GM21717 (cell line): ENCODE measurements around the gene RIPOR3.

ENCODE experiments used
- ATAC-seq: cut with Tn5 transposase; IDR thresholded peaks from one replicate; pipeline ENCODE4 v1.9.1; 2021; ENCODE audit warnings: mild to moderate bottlenecking, moderate library complexity; ENCODE audit not compliant: unreplicated experiment

The RIPOR3 gene

GRCh38 chr20:50594231-50594590 is 97.1 kb downstream of the RIPOR3 start:
- ATAC-seq, result no peak

DNA sequence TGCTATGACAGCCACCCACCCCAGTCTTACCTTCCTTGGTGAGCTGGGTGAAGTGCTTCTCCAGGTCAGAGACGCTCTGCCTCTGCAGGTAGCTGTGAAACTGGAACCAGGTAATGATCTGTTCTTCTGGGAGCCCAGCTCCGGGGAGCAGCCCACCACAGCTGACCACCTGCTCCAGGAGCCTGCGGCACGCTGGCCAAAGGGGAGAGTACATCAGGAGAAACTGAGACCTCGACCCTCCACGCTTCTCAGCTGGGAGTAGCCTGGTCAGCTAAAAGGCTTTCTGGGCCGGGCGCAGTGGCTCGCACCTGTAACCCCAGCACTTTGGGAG is 98.4 kb downstream of the RIPOR3 start:
- no peak for ATAC-seq

- no peak for ATAC-seq
Observed at GRCh38 chr20:50592282-50593004, 98.9 kb downstream of the RIPOR3 start.

GRCh38 chr20:50591233-50591852 is 100.0 kb downstream of the RIPOR3 start:
- no peak for ATAC-seq

DNA sequence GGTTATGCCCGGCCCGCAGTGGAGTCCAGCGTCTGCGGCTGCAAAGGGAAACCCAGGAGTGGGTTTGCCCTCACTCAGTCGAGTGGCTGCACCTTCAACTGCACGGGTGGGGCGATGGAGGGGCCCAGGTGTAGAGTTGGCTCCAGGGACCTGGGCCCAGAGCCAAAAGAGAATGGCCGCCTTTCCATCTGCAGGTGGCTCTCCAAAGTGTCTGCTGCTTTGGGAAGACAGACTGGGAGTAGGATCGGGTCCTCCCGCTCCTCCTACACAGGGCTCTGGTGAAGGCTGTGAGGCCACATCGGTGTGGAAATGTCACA is 101.0 kb downstream of the RIPOR3 start:
- no peak for ATAC-seq

GRCh38 chr20:50589548-50590347 is 101.6 kb downstream of the RIPOR3 start:
- ATAC-seq, result no peak

GRCh38 chr20:50588034-50588736 is 103.2 kb downstream of the RIPOR3 start:
- ATAC-seq, result no peak

GRCh38 chr20:50587291-50587961 is 103.9 kb downstream of the RIPOR3 start:
- ATAC-seq, result no peak

GRCh38 chr20:50586531-50587232 is 104.7 kb downstream of the RIPOR3 start:
- no peak for ATAC-seq

DNA sequence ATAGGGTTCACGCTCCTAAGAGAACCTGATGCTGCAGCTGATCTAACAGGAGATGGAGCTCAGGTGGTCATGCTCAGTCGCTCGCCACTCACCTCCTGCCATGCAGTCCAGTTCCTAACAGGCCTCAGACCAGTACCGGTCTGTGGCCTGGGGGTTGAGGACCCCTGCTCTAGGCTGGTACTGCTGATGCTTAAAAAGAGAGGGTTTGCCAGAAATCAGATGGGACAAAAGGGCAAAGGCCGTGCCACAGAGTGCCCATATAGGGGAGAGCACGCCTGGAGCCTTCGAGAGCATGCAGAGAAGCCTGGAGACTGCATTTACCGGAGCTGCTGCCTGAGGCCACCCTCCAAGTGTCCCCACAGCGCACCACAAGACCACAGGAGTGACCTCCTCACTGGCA is 105.7 kb downstream of the RIPOR3 start:
- ATAC-seq, result no peak

DNA sequence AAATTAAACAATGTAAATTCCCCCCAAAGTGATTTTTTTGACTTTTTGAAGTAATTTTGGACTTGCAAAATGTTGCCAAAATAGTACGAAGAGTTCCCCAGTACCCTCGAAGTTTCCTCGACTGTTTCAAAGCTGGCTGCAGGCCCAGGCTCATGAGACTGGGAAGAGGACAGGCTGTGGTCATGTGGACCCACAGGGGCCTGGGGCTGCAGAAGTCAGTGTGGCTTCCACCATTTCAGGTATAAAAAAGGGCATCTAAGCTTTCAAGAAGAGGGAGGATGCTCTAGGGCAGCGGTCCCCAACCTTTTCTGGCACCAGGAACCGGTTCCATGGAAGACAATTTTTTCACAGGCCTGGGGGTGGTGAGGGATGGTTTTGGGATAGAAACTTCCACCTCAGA is 106.1 kb downstream of the RIPOR3 start:
- ATAC-seq, result no peak

DNA sequence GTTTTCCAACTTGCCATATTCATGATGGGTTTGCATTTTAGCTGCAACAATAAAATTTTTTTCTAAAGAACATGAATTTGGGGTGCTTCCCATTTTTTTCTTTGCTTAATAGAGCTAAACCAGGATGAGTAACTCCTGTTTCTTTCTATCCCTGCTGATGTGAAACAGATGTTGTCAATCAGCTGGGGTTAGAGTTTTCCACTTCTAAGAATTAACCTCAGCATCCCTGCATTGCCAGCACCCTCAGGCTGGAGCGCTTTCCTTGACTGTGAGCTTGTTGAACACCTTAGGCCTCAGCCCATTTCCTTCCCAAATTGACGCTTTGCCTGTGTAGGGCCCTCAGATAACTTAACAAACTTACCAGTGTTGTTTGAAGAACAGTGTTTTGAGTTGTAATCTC is 106.7 kb downstream of the RIPOR3 start:
- ATAC-seq, result no peak

DNA sequence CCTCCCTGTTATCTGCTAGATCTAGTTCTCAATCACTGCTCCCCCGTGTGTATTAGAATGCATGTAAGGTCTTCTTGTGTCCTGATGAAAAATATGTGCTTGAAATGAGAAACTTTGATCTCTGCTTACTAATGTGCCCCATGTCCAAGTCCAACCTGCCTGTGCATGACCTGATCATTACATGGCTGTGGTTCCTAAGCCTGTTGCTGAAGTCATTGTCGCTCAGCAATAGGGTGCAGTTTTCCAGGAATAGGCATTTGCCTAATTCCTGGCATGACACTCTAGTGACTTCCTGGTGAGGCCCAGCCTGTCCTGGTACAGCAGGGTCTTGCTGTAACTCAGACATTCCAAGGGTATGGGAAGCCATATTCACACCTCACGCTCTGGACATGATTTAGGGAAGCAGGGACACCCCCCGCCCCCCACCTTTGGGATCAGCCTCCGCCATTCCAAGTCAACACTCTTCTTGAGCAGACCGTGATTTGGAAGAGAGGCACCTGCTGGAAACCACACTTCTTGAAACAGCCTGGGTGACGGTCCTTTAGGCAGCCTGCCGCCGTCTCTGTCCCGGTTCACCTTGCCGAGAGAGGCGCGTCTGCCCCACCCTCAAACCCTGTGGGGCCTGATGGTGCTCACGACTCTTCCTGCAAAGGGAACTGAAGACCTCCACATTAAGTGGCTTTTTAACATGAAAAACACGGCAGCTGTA is 107.7 kb downstream of the RIPOR3 start:
- no peak for ATAC-seq

DNA sequence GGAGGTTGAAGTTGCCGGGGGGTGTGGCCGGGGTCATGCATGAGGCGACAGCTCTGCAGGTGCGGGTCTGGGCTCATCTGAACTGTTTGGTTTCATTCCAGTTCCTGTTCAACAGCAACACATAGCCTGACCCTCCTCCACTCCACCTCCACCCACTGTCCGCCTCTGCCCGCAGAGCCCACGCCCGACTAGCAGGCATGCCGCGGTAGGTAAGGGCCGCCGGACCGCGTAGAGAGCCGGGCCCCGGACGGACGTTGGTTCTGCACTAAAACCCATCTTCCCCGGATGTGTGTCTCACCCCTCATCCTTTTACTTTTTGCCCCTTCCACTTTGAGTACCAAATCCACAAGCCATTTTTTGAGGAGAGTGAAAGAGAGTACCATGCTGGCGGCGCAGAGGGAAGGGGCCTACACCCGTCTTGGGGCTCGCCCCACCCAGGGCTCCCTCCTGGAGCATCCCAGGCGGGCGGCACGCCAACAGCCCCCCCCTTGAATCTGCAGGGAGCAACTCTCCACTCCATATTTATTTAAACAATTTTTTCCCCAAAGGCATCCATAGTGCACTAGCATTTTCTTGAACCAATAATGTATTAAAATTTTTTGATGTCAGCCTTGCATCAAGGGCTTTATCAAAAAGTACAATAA is 108.6 kb downstream of the RIPOR3 start:
- ATAC-seq, result no peak

GRCh38 chr20:50582092-50582491 is 109.2 kb downstream of the RIPOR3 start:
- no peak for ATAC-seq

- ATAC-seq, result no peak
Observed at GRCh38 chr20:50580842-50581544, 110.3 kb downstream of the RIPOR3 start.

DNA sequence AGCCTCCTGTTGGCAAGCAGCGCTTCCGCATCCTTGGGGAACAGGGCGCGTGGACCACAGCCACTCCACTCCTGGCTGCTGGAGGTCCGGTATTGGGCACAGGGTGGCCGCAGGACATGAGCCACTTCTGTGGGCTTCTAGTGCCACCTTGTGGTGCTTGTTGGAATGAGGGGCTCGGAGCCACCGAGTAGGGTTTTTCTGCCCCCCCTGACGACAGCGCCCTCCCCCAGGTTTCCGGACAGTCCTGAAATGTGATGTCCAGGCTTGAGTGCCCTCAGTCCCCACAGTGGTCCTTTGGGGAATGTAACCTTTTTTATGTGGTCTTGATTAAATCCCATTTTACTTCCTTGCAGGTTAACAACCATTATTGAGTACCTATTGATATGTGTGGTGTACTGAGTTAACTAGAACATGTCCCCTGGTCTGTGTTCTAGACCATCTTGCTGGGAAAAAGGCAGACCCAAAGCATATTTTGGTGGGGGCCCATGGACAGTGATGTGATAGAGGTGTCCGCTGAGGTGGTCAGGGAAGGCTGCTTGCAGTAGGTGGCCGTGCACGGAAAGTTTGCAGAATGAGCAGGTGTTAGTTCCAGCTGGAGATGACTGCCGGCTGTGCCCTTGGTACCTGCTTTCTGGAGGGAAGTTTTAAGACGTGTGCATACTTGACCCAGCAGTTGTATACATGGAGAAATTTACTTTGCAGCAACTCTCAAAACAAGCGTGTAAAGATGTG is 111.2 kb downstream of the RIPOR3 start:
- no peak for ATAC-seq

DNA sequence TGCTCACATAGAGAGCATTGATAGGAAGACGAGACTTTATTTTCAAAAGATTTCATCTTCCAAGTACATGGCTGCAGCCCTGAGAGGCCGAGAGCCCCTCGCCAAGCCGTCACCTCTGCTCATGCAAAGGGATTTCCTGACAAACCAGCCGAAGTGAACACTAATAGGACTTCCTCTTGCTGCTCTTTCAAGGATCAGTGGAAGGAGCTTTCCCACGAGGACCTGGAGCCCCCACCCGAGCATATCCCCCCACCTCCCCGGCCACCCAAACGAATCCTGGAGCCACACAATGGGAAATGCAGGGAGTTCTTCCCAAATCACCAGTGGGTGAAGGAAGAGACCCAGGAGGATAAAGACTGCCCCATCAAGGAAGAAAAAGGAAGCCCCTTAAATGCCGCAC is 111.8 kb downstream of the RIPOR3 start:
- ATAC-seq, result no peak
